ENCODE data around the gene PURA.

GRCh38 chr5:140142246-140142645, 28.3 kb downstream of the PURA start:
- no peak for TF ChIP-seq EZH2 (IDR thresholded peaks at IDR 0.05; ENCODE audit: borderline replicate concordance, low read depth, low read length, severe bottlenecking)
- no peak for TF ChIP-seq CTCF (IDR thresholded peaks at IDR 0.05; ENCODE audit: extremely low read depth in 1 of 2, insufficient read depth in 1 of 2, low read depth in 1 of 2, low read length in 2 of 2)
